K562 (cell line): ENCODE measurements around the gene MATK. TPM values are rescaled to one million over a fixed set of nuclear protein-coding genes. Genes with fewer than 3 reads are reported as not detected.

Experiments used
- BCLAF1 ChIP-seq, 2 experiments: fragments of 450-650 bp in 1 of 2; IDR thresholded peaks; 2 replicates each; pipeline ENCODE4 v1.6.1; 2011 to 2017; ENCODE audit warnings: low read depth in 2 of 2, antibody characterized with exemption in 1 of 2, borderline replicate concordance in 1 of 2, low read length in 1 of 2, mild to moderate bottlenecking in 1 of 2, mixed read lengths in 1 of 2; ENCODE audit not compliant: control insufficient read depth in 1 of 2
- CBX1 ChIP-seq: sonication (generic); IDR thresholded peaks from 2 replicates; pipeline ENCODE4 v1.6.1; 2016; ENCODE audit warnings: antibody characterized with exemption, low read depth, mild to moderate bottlenecking
- CREM ChIP-seq: IDR thresholded peaks from 2 replicates; pipeline ENCODE4 v1.6.1; 2014; ENCODE audit warnings: antibody characterized with exemption, low read depth
- HDGF ChIP-seq: fragments of 450-650 bp; IDR thresholded peaks from 2 replicates; pipeline ENCODE4 v1.6.1; 2016
- HNRNPL ChIP-seq: fragments of 200-400 bp; formaldehyde crosslinking; IDR thresholded peaks from 2 replicates; pipeline ENCODE4 v1.6.1; 2017; ENCODE audit warnings: low read depth, mild to moderate bottlenecking, low read length
- KDM1A ChIP-seq, 2 experiments: fragments of 450-650 bp; IDR thresholded peaks; 2 replicates each; pipeline ENCODE4 v1.6.1; 2016; ENCODE audit warnings: mild to moderate bottlenecking in 2 of 2
- NUFIP1 ChIP-seq: fragments of 450-650 bp; IDR thresholded peaks from 2 replicates; pipeline ENCODE4 v1.6.1; 2018; ENCODE audit not compliant: partially characterized antibody
- PBX2 ChIP-seq, 2 experiments: IDR thresholded peaks in 1 of 2; conservative IDR thresholded peaks in 1 of 2; 2 replicates each; pipeline ENCODE4 v1.6.1; 2016; ENCODE audit warnings: low read depth in 2 of 2, mild to moderate bottlenecking in 1 of 2, missing compliant biosample characterization in 1 of 2, missing genetic modification characterization in 1 of 2, moderate library complexity in 1 of 2
- RBFOX2 ChIP-seq: fragments of 200-400 bp; formaldehyde crosslinking; IDR thresholded peaks from 2 replicates; pipeline ENCODE4 v1.6.1; 2017; ENCODE audit warnings: low read depth, mild to moderate bottlenecking, low read length, moderate library complexity
- RNF219 ChIP-seq: fragments of 250-450 bp; sonication (Bioruptor Pico); IDR thresholded peaks from 2 replicates; pipeline ENCODE4 v1.5.0; 2022; ENCODE audit warnings: mild to moderate bottlenecking
- SIRT6 ChIP-seq: IDR thresholded peaks from one replicate; pipeline ENCODE4 v1.6.1; 2012; ENCODE audit warnings: low read depth, mild to moderate bottlenecking, control low read depth, inconsistent platforms, low read length, moderate library complexity
- TCF15 ChIP-seq: fragments of 250-450 bp; sonication (Bioruptor Pico); IDR thresholded peaks from 2 replicates; pipeline ENCODE4 v1.8.0; 2022; ENCODE audit warnings: moderate library complexity, mild to moderate bottlenecking, inconsistent platforms
- XRCC4 ChIP-seq: IDR thresholded peaks from one replicate; pipeline ENCODE4 v1.6.1; 2011; ENCODE audit not compliant: insufficient read depth, insufficient read length; ENCODE audit errors: extremely low read depth
- ZNF121 ChIP-seq: sonication (generic); formaldehyde crosslinking; conservative IDR thresholded peaks from 2 replicates; pipeline ENCODE4 v1.8.0; 2022; ENCODE audit warnings: missing genetic modification reagents
- ZNF644 ChIP-seq: fragments of 200-800 bp; sonication (Bioruptor generic); IDR thresholded peaks from 2 replicates; pipeline ENCODE4 v1.6.1; 2016; ENCODE audit warnings: low read depth, missing genetic modification characterization, missing compliant biosample characterization
- ZNF740 ChIP-seq, 3 experiments: fragments of 200-800 bp in 1 of 3; sonication (Bioruptor generic) in 1 of 3; sonication (generic) in 1 of 3; formaldehyde crosslinking in 1 of 3; IDR thresholded peaks; 2 replicates each; pipeline versions ENCODE4 v1.6.1 to v1.8.0; 2016 to 2022; ENCODE audit warnings: mild to moderate bottlenecking in 2 of 3, missing compliant biosample characterization in 2 of 3, missing genetic modification characterization in 2 of 3, missing genetic modification reagents in 1 of 3
- ZNF764 ChIP-seq: fragments of 250-450 bp; sonication (Bioruptor Pico); IDR thresholded peaks from 2 replicates; pipeline ENCODE4 v1.4.0; 2020; ENCODE audit warnings: low read depth, mild to moderate bottlenecking, moderate library complexity
- polyA plus RNA-seq, 8 experiments: library from polyadenylated mRNA; depleted of rRNA in 4 of 8; stranded (reverse) in 5 of 8; unstranded in 3 of 8; fragments of >200 nt; fragmentation: Nextera tagmentation in 2 of 8; fragmentation: Illumina TruSeq in 1 of 8; extraction: Ambion mirVana in 2 of 8; extraction: Trizol in 1 of 8; gene quantifications; 2 replicates each; pipeline versions ENCODE4 v1.2.1 to v1.2.3, GENCODE V29; 2011 to 2014; ENCODE audit warnings: inconsistent platforms in 1 of 8, missing spikeins in 1 of 8
- total RNA-seq, 7 experiments: library from RNA; depleted of rRNA in 6 of 7; stranded (reverse); fragments of >200 nt in 6 of 7; fragmentation: Illumina TruSeq in 2 of 7; extraction: Trizol in 2 of 7; gene quantifications; 2 replicates each; pipeline versions ENCODE4 v1.2.1 to v1.2.3, GENCODE V29; 2011 to 2021; ENCODE audit warnings: low replicate concordance in 1 of 7

MATK gene
- total and polyA plus RNA-seq, 9 of the 15 experiments (the other 6 are each of a cell fraction or from before 2014, with no cell fraction given): 0.08 to 41.5 (median 21.4) TPM

GRCh38 chr19:3760871-3761361 is 25.3 kb downstream of the MATK start (continued):
- peak; percentile 7 for TF ChIP-seq NUFIP1
- TF ChIP-seq CBX1: 0 out of 2 replicates have a peak, but pooled peaks have one; percentile 65
- no peak for TF ChIP-seq ZNF644 (tag)
- TF ChIP-seq TCF15 (CRISPR knock-in tag): no peak
- no peak for TF ChIP-seq CREM
- TF ChIP-seq ZNF740 (CRISPR knock-in tag; IDR thresholded peaks at IDR 0.05): 0 out of 2 replicates have a peak, but pooled peaks have one; percentile 20
- no peak for TF ChIP-seq ZNF740 (tag; IDR thresholded peaks at IDR 0.05)
- no peak for TF ChIP-seq SIRT6
- TF ChIP-seq PBX2 (CRISPR knock-in tag; IDR thresholded peaks at IDR 0.05; ENCODE audit: low read depth): no peak
- no peak for TF ChIP-seq PBX2 (tag; conservative IDR thresholded peaks at IDR 0.05; ENCODE audit: low read depth)
- TF ChIP-seq RNF219: no peak
- no peak for TF ChIP-seq HNRNPL
- TF ChIP-seq BCLAF1 (IDR thresholded peaks at IDR 0.05; ENCODE audit: borderline replicate concordance in 1 of 2, control insufficient read depth in 1 of 2, low read depth in 2 of 2, low read length in 1 of 2): no peak
- TF ChIP-seq XRCC4: no peak
- TF ChIP-seq RBFOX2: no peak
- TF ChIP-seq ZNF764 (CRISPR knock-in tag): no peak
- TF ChIP-seq KDM1A (IDR thresholded peaks at IDR 0.05): peak; percentile 82 to 89
- peak; percentile 3; the same call in 1 of the 2 replicates for TF ChIP-seq ZNF121 (CRISPR knock-in tag)
- 0 out of 2 replicates have a peak, but pooled peaks have one; percentile 57 for TF ChIP-seq HDGF
